ENCODE results near the gene NR3C1.

The NR3C1 gene

GRCh38 chr5:143397302-143398052, 6.0 kb downstream of the NR3C1 start:
- no peak for DNase-seq

GRCh38 chr5:143396353-143396940, 7.0 kb downstream of the NR3C1 start:
- DNase-seq: no peak

- DNase-seq: no peak
Observed at GRCh38 chr5:143395638-143396352, 7.7 kb downstream of the NR3C1 start.

- DNase-seq: no peak
Observed at GRCh38 chr5:143393524-143393923, 10.0 kb downstream of the NR3C1 start.

GRCh38 chr5:143390941-143391340, 12.5 kb downstream of the NR3C1 start:
- DNase-seq: no peak

GRCh38 chr5:143390258-143390657, 13.2 kb downstream of the NR3C1 start:
- DNase-seq: no peak

- DNase-seq: no peak
Observed at GRCh38 chr5:143386725-143387124, 16.8 kb downstream of the NR3C1 start.

GRCh38 chr5:143384865-143385657, 18.4 kb downstream of the NR3C1 start:
- DNase-seq: no peak

GRCh38 chr5:143383988-143384387, 19.5 kb downstream of the NR3C1 start:
- DNase-seq: no peak

- DNase-seq: no peak
Observed at GRCh38 chr5:143379606-143380005, 23.9 kb downstream of the NR3C1 start.

- no peak for DNase-seq
Observed at GRCh38 chr5:143376911-143377813, 26.3 kb downstream of the NR3C1 start.

- no peak for DNase-seq
Observed at GRCh38 chr5:143376195-143376779, 27.2 kb downstream of the NR3C1 start.

GRCh38 chr5:143374496-143375217, 28.8 kb downstream of the NR3C1 start:
- DNase-seq: no peak

- DNase-seq: no peak
Observed at GRCh38 chr5:143373076-143373475, 30.4 kb downstream of the NR3C1 start.

- DNase-seq: no peak
Observed at GRCh38 chr5:143372187-143372829, 31.2 kb downstream of the NR3C1 start.

- no peak for DNase-seq
Observed at GRCh38 chr5:143370440-143370839, 33.0 kb downstream of the NR3C1 start.

- no peak for DNase-seq
Observed at GRCh38 chr5:143364061-143364460, 39.4 kb downstream of the NR3C1 start.

GRCh38 chr5:143362664-143363227, 40.7 kb downstream of the NR3C1 start:
- DNase-seq: no peak

- DNase-seq: no peak
Observed at GRCh38 chr5:143361438-143361837, 42.0 kb downstream of the NR3C1 start.

- no peak for DNase-seq
Observed at GRCh38 chr5:143360755-143361154, 42.7 kb downstream of the NR3C1 start.
